SK-N-SH treated with all-trans-retinoic acid at 6 μM for 48 hours (cell line): ENCODE results near the gene BACE1-AS.

Experiments
- ATAC-seq: fragments of 200-7000 bp; cut with Tn5 transposase; 3 replicates; pipeline ENCODE4 v1.9.1; 2020; ENCODE audit warnings: mild to moderate bottlenecking, moderate library complexity
- ARNTL ChIP-seq: fragments of 450-650 bp; formaldehyde crosslinking; IDR thresholded peaks from 2 replicates; pipeline ENCODE4 v1.5.0; 2020; ENCODE audit warnings: low read depth, mild to moderate bottlenecking, moderate library complexity, borderline replicate concordance
- BACH2 ChIP-seq: fragments of 250-450 bp; sonication (Bioruptor Pico); IDR thresholded peaks from 2 replicates; pipeline ENCODE4 v1.9.0; 2021; ENCODE audit warnings: mild to moderate bottlenecking, borderline replicate concordance
- ESRRG ChIP-seq: fragments of 250-450 bp; sonication (Bioruptor Pico); IDR thresholded peaks from 2 replicates; pipeline ENCODE4 v1.6.1; 2021; ENCODE audit warnings: mild to moderate bottlenecking
- GLIS3 ChIP-seq: fragments of 250-450 bp; sonication (Bioruptor Pico); IDR thresholded peaks from 2 replicates; pipeline ENCODE4 v1.5.0; 2020; ENCODE audit warnings: mild to moderate bottlenecking, moderate library complexity
- ISL1 ChIP-seq: fragments of 250-450 bp; sonication (Bioruptor Pico); IDR thresholded peaks from 2 replicates; pipeline ENCODE4 v2.1.2; 2022; ENCODE audit warnings: mild to moderate bottlenecking, moderate library complexity
- OSR1 ChIP-seq: fragments of 250-450 bp; sonication (Bioruptor Pico); IDR thresholded peaks from 2 replicates; pipeline ENCODE4 v1.8.0; 2022; ENCODE audit warnings: moderate library complexity, mild to moderate bottlenecking, inconsistent platforms
- RARB ChIP-seq: fragments of 250-450 bp; sonication (Bioruptor Pico); IDR thresholded peaks from 2 replicates; pipeline ENCODE4 v1.8.0; 2021; ENCODE audit warnings: mild to moderate bottlenecking, moderate library complexity
- SNAI2 ChIP-seq: fragments of 250-450 bp; sonication (Bioruptor Pico); IDR thresholded peaks from 2 replicates; pipeline ENCODE4 v1.5.0; 2020; ENCODE audit warnings: mild to moderate bottlenecking, moderate library complexity
- TCF4 ChIP-seq: fragments of 250-450 bp; sonication (Bioruptor Pico); IDR thresholded peaks from 2 replicates; pipeline ENCODE4 v1.8.0; 2021; ENCODE audit warnings: mild to moderate bottlenecking, moderate library complexity, borderline replicate concordance
- TOX ChIP-seq: fragments of 250-450 bp; sonication (Bioruptor Pico); IDR thresholded peaks from 2 replicates; pipeline ENCODE4 v1.8.0; 2021; ENCODE audit warnings: mild to moderate bottlenecking, moderate library complexity, borderline replicate concordance
- ZC3H10 ChIP-seq: fragments of 250-450 bp; sonication (Bioruptor Pico); IDR thresholded peaks from 2 replicates; pipeline ENCODE4 v1.5.1; 2021; ENCODE audit warnings: mild to moderate bottlenecking, moderate library complexity
- ZFP3 ChIP-seq: fragments of 250-450 bp; sonication (Bioruptor Pico); IDR thresholded peaks from 2 replicates; pipeline ENCODE4 v1.5.0; 2020; ENCODE audit warnings: mild to moderate bottlenecking, moderate library complexity
- ZFP30 ChIP-seq: fragments of 450-650 bp; formaldehyde crosslinking; IDR thresholded peaks from 2 replicates; pipeline ENCODE4 v1.5.0; 2022; ENCODE audit warnings: mild to moderate bottlenecking, moderate library complexity
- ZNF565 ChIP-seq: fragments of 450-650 bp; formaldehyde crosslinking; conservative IDR thresholded peaks from 2 replicates; pipeline ENCODE4 v1.5.0; 2020; ENCODE audit warnings: low read depth, mild to moderate bottlenecking, moderate library complexity
- ZNF70 ChIP-seq: fragments of 450-650 bp; formaldehyde crosslinking; IDR thresholded peaks from 2 replicates; pipeline ENCODE4 v1.5.0; 2020; ENCODE audit warnings: mild to moderate bottlenecking, moderate library complexity
- ZNF8 ChIP-seq: fragments of 450-650 bp; formaldehyde crosslinking; IDR thresholded peaks from 2 replicates; pipeline ENCODE4 v1.5.0; 2020; ENCODE audit warnings: mild to moderate bottlenecking, moderate library complexity
- TF ChIP-seq, protein P1 (sequence below): fragments of 250-450 bp; sonication (Bioruptor Pico); IDR thresholded peaks from 2 replicates; pipeline ENCODE4 v1.5.1; 2020; ENCODE audit warnings: low read depth, mild to moderate bottlenecking, moderate library complexity
- TF ChIP-seq, protein P2 (sequence below): fragments of 250-450 bp; sonication (Bioruptor Pico); IDR thresholded peaks from 2 replicates; pipeline ENCODE4 v1.5.1; 2021; ENCODE audit warnings: mild to moderate bottlenecking, moderate library complexity
- TF ChIP-seq, protein P3 (sequence below): fragments of 250-450 bp; sonication (Bioruptor Pico); IDR thresholded peaks from 2 replicates; pipeline ENCODE4 v1.8.0; 2021; ENCODE audit warnings: low read depth, mild to moderate bottlenecking, moderate library complexity, borderline replicate concordance

The BACE1-AS gene

DNA sequence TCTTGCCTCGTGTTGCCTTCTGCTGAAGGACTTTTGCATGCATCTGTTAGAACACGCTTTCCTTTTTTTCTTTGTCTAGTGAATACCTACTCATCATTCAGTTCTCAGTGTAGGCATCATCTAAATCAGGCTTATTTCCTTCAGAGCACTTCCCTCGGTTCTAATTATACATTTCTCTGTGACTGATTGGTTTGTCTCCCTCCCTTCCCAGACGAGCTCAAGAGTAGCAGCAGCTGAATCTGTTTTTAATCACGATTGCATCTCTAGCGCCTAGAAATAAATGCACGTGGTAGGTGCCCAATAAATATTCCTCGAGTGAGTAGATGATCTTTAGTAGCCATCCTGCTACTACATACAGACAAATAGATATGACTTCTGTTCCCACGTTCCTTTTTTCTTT, 42.8 kb downstream of the BACE1-AS start (continued):
- TF ChIP-seq, protein P1, sequence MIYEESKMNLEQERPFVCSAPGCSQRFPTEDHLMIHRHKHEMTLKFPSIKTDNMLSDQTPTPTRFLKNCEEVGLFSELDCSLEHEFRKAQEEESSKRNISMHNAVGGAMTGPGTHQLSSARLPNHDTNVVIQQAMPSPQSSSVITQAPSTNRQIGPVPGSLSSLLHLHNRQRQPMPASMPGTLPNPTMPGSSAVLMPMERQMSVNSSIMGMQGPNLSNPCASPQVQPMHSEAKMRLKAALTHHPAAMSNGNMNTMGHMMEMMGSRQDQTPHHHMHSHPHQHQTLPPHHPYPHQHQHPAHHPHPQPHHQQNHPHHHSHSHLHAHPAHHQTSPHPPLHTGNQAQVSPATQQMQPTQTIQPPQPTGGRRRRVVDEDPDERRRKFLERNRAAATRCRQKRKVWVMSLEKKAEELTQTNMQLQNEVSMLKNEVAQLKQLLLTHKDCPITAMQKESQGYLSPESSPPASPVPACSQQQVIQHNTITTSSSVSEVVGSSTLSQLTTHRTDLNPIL (CRISPR knock-in tag): no peak
- TF ChIP-seq TOX (no peak), RARB (no peak), ZNF70 (CRISPR knock-in tag) (no peak), ZNF565 (CRISPR knock-in tag) (no peak)

DNA sequence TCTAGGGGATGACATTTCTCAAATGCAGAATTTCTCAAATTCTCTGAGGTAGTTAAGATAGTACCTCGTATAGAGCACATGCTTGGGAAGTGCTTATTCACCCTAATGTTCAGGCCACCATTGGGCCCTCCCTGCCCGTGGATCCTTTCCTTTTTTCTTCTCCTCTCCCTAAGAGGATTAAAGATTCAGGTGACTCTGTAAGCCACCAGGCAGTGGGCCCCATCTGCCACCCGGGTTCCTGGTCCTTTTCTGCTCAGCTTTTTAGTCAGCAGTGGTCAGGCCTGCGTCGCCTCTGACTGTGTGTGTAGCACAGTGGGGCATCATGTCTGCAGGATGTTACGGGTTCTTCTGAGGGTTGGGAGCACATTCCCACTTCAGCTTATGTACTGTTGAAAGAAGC, 43.8 kb downstream of the BACE1-AS start:
- TF ChIP-seq TOX (no peak), ZNF8 (no peak), ZFP30 (CRISPR knock-in tag) (no peak), ARNTL (CRISPR knock-in tag) (no peak), GLIS3 (no peak), ZFP3 (CRISPR knock-in tag) (no peak), ZNF70 (CRISPR knock-in tag) (no peak), OSR1 (no peak), ZC3H10 (no peak), TCF4 (no peak), ZNF565 (CRISPR knock-in tag) (no peak), SNAI2 (no peak)
- TF ChIP-seq, protein P2, sequence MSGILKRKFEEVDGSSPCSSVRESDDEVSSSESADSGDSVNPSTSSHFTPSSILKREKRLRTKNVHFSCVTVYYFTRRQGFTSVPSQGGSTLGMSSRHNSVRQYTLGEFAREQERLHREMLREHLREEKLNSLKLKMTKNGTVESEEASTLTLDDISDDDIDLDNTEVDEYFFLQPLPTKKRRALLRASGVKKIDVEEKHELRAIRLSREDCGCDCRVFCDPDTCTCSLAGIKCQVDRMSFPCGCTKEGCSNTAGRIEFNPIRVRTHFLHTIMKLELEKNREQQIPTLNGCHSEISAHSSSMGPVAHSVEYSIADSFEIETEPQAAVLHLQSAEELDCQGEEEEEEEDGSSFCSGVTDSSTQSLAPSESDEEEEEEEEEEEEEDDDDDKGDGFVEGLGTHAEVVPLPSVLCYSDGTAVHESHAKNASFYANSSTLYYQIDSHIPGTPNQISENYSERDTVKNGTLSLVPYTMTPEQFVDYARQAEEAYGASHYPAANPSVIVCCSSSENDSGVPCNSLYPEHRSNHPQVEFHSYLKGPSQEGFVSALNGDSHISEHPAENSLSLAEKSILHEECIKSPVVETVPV (CRISPR knock-in tag): no peak
- TF ChIP-seq, protein P1 (CRISPR knock-in tag): no peak
- TF ChIP-seq, protein P3, sequence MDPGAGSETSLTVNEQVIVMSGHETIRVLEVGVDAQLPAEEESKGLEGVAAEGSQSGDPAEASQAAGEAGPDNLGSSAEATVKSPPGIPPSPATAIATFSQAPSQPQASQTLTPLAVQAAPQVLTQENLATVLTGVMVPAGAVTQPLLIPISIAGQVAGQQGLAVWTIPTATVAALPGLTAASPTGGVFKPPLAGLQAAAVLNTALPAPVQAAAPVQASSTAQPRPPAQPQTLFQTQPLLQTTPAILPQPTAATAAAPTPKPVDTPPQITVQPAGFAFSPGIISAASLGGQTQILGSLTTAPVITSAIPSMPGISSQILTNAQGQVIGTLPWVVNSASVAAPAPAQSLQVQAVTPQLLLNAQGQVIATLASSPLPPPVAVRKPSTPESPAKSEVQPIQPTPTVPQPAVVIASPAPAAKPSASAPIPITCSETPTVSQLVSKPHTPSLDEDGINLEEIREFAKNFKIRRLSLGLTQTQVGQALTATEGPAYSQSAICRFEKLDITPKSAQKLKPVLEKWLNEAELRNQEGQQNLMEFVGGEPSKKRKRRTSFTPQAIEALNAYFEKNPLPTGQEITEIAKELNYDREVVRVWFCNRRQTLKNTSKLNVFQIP (CRISPR knock-in tag): no peak
- no peak for ATAC-seq

DNA sequence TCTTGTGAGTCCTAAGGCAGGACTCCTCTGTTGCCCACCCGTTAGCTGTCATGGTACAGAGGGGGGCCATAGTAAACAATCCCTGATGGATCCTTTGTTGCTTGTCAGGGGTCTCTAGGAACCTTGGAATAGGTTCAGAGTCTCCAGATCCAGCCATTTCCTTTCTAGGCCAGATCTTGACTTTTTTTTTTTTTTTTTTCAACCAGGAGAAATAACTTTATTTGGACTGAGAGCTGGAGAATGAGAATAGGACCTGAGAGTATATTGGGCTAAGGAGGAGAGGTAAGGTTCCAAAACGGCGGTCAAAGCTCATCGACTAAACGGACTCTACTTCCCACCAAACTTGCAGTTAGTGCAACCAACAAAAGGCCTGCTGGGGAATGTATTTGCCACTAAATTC, 44.3 kb downstream of the BACE1-AS start:
- no peak for TF ChIP-seq BACH2
- TF ChIP-seq, all 23 proteins: peak for 0
- ATAC-seq: no peak

DNA sequence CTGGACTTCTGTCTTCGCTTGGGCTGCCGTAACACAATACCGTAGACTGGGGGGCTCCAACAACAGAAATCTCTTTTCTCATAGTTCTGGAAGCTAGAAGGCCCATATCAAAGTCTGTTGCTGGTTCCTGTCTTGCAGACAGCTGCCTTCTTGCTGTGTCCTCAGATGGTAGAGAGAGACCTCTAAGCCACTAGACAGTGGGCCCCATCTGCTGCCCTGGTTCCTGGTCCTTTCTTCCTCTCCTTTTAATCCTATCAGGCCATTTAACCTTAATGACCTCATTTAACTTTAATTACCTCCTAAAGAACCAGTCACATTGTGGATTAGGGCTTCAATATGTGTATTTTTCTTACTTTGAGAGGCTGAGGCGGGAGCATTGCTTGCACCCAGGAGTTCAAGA, 45.9 kb downstream of the BACE1-AS start:
- TF ChIP-seq ESRRG (CRISPR knock-in tag): no peak
- TF ChIP-seq ISL1 (CRISPR knock-in tag): no peak
- TF ChIP-seq GLIS3: no peak
- TF ChIP-seq, protein P3 (CRISPR knock-in tag): no peak
- no peak for TF ChIP-seq ARNTL (CRISPR knock-in tag)
- no peak for TF ChIP-seq ZC3H10
- no peak for TF ChIP-seq TOX
- no peak for ATAC-seq
